Neural progenitor cell (in vitro differentiated cells): ENCODE measurements around the gene TFF2. TPM values are rescaled to one million over a fixed set of nuclear protein-coding genes. Genes with fewer than 3 reads are reported as not detected.

Experiments
- DNase-seq: peaks from one replicate; pipeline ENCODE4 v3.0.0-alpha.2; 2016; ENCODE audit warnings: low spot score
- H2AFZ ChIP-seq: fragments of 200-600 bp; sonication (generic); replicated peaks from 2 replicates; pipeline ENCODE4 v1.6.1; 2016; ENCODE audit warnings: antibody characterized with exemption
- H3F3A ChIP-seq: fragments of 200-600 bp; sonication (generic); 2 replicates; pipeline ENCODE4 v1.6.1; 2016; ENCODE audit warnings: antibody characterized with exemption, low read depth
- H3K27ac ChIP-seq: fragments of 200-600 bp; sonication (generic); 2 replicates; pipeline ENCODE4 v1.5.1; 2016; ENCODE audit warnings: mild to moderate bottlenecking
- H3K27me3 ChIP-seq: fragments of 200-600 bp; sonication (generic); 2 replicates; pipeline ENCODE4 v1.6.1; 2016; ENCODE audit warnings: mild to moderate bottlenecking, moderate library complexity
- H3K36me3 ChIP-seq: fragments of 200-600 bp; sonication (generic); 2 replicates; pipeline ENCODE4 v1.5.1; 2016
- H3K4me1 ChIP-seq: fragments of 200-600 bp; sonication (generic); 2 replicates; pipeline ENCODE4 v1.6.1; 2016; ENCODE audit warnings: mixed run types
- H3K4me2 ChIP-seq: fragments of 200-600 bp; sonication (generic); 2 replicates; pipeline ENCODE4 v1.6.1; 2016
- H3K4me3 ChIP-seq: fragments of 200-600 bp; sonication (generic); 2 replicates; pipeline ENCODE4 v1.5.1; 2016
- H3K79me2 ChIP-seq: fragments of 200-600 bp; sonication (generic); 2 replicates; pipeline ENCODE4 v1.6.1; 2016; ENCODE audit warnings: low read depth
- H3K9ac ChIP-seq: fragments of 200-600 bp; sonication (generic); 2 replicates; pipeline ENCODE4 v1.6.1; 2016
- H3K9me3 ChIP-seq: fragments of 200-600 bp; sonication (generic); 2 replicates; pipeline ENCODE4 v1.5.1; 2016; ENCODE audit warnings: low read depth
- H4K20me1 ChIP-seq: fragments of 200-600 bp; sonication (generic); 2 replicates; pipeline ENCODE4 v1.6.1; 2016; ENCODE audit warnings: low read depth
- H3K27ac Mint-ChIP-seq: 3 replicates; pipeline ENCODE4 v1.8.0; 2021; ENCODE audit warnings: mixed read lengths
- H3K27me3 Mint-ChIP-seq: 2 replicates; pipeline ENCODE4 v1.8.0; 2022; ENCODE audit warnings: low read depth, mild to moderate bottlenecking, inconsistent platforms, moderate library complexity, mixed read lengths; ENCODE audit not compliant: insufficient read depth
- H3K36me3 Mint-ChIP-seq: 3 replicates; pipeline ENCODE4 v1.8.0; 2021; ENCODE audit warnings: mixed read lengths
- H3K4me1 Mint-ChIP-seq: 3 replicates; pipeline ENCODE4 v1.8.0; 2021; ENCODE audit warnings: mixed read lengths
- H3K4me3 Mint-ChIP-seq: 3 replicates; pipeline ENCODE4 v1.8.0; 2021; ENCODE audit warnings: mild to moderate bottlenecking, moderate library complexity, mixed read lengths
- H3K9me3 Mint-ChIP-seq: 3 replicates; pipeline ENCODE4 v1.8.0; 2020; ENCODE audit warnings: mixed read lengths
- EZH2 ChIP-seq: fragments of 200-600 bp; sonication (generic); IDR thresholded peaks from 2 replicates; pipeline ENCODE4 v1.6.1; 2017; ENCODE audit warnings: antibody characterized with exemption, mild to moderate bottlenecking, moderate library complexity
- EZH2phosphoT487 ChIP-seq: fragments of 200-600 bp; sonication (generic); IDR thresholded peaks from 2 replicates; pipeline ENCODE4 v1.6.1; 2017; ENCODE audit warnings: antibody characterized with exemption
- total RNA-seq: library from RNA; depleted of rRNA; stranded (reverse); fragments of >200 nt; gene quantifications from 2 replicates; pipeline ENCODE4 v1.2.3, GENCODE V29; 2015; ENCODE audit warnings: low replicate concordance
- TF ChIP-seq, protein P1 (sequence below): fragments of 200-600 bp; sonication (generic); IDR thresholded peaks from 2 replicates; pipeline ENCODE4 v1.5.1; 2017; ENCODE audit warnings: antibody characterized with exemption, mild to moderate bottlenecking

TFF2 gene
- total RNA-seq, 1 donor from 2014 or later = not detected

DNA sequence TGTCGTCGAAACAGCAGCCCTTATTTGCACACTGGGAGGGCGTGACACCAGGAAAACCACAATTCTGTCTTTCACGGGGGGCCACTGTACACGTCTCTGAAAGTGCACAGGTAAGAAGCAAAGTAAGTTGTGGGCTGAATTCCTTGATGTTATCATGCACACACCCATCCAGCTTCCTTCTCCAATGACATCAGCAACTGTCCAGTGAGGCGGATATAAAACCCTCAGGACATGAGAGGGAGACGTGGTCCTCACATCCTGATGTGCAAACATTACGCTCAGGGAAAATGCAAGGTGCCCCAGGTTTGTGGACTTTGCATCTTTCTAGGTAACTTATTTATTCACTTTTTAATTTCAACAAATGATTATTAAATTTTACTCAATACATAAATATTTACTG lies 12.5 kb upstream of the TFF2 start:
- no peak overlapping the region for H3K27ac Mint-ChIP-seq
- Histone ChIP-seq H3F3A (no peaks in the 10 kb centered on the region), H2AFZ (no peak overlapping the region), H3K27me3 (no peaks in the 10 kb centered on the region), H3K9me3 (no peaks in the 10 kb centered on the region), H3K9ac (no peak overlapping the region), H3K79me2 (no peaks in the 10 kb centered on the region), H3K27ac (no peak overlapping the region), H4K20me1 (no peaks in the 10 kb centered on the region), H3K4me2 (no peak overlapping the region), H3K4me1 (no peaks in the 10 kb centered on the region), H3K4me3 (no peak overlapping the region), H3K36me3 (no peaks in the 10 kb centered on the region)
- H3K36me3 Mint-ChIP-seq = no peaks in the 10 kb centered on the region
- peaks cover 32% of the 10 kb centered on the region for H3K4me1 Mint-ChIP-seq
- no peaks in the 10 kb centered on the region for H3K9me3 Mint-ChIP-seq
- no peak overlapping the region for H3K4me3 Mint-ChIP-seq
- TF ChIP-seq, protein P1, sequence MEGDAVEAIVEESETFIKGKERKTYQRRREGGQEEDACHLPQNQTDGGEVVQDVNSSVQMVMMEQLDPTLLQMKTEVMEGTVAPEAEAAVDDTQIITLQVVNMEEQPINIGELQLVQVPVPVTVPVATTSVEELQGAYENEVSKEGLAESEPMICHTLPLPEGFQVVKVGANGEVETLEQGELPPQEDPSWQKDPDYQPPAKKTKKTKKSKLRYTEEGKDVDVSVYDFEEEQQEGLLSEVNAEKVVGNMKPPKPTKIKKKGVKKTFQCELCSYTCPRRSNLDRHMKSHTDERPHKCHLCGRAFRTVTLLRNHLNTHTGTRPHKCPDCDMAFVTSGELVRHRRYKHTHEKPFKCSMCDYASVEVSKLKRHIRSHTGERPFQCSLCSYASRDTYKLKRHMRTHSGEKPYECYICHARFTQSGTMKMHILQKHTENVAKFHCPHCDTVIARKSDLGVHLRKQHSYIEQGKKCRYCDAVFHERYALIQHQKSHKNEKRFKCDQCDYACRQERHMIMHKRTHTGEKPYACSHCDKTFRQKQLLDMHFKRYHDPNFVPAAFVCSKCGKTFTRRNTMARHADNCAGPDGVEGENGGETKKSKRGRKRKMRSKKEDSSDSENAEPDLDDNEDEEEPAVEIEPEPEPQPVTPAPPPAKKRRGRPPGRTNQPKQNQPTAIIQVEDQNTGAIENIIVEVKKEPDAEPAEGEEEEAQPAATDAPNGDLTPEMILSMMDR = no peak
- no peak for TF ChIP-seq EZH2phosphoT487
- no peak for TF ChIP-seq EZH2
- DNase-seq = no peak
- peaks cover 19% of the 10 kb centered on the region for H3K27me3 Mint-ChIP-seq

DNA sequence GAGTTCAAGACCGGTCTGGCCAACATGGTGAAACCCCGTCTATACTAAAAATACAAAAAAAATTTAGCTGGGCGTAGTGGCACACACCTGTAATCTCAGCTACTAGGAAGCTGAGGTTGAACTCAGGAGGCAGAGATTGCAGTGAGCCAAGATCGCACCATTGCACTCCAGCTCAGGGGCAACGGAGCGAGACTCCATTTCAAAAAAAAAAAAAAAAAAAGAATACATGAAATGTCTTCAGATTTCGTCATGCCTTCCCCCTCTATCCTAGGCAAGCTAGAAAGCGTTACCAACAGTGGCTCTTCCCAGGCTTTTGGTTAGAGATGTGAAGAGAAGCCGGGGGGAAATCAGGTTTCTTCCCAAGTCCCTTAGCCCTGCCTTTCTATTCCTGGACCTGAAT lies 11.9 kb upstream of the TFF2 start:
- H3K27ac Mint-ChIP-seq = no peak overlapping the region
- H3K27me3 Mint-ChIP-seq = peaks cover 16% of the 10 kb centered on the region

DNA sequence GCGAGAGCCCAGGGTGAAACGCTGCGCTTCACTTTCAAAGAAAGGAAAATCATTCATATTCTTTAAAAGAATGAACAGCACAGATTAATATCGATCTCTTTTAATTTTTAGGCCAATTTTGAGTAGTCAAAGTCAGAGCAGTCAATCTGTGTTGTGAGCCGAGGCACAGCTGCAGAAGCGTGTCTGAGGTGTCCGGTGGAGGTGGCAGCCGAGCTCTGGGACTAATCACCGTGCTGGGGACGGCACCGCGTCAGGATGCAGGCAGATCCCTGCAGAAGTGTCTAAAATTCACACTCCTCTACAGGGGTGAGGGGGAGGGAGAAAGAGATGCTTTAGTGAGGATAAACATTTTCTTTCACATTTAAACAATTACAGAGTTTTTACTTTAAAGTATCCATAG lies 11.4 kb upstream of the TFF2 start:
- no peaks in the 10 kb centered on the region for H3K36me3 ChIP-seq
- H3K79me2 ChIP-seq = no peaks in the 10 kb centered on the region
- H3K4me3 ChIP-seq = no peak overlapping the region
- TF ChIP-seq EZH2 = no peak
- TF ChIP-seq, protein P1 = no peak
- no peak for TF ChIP-seq EZH2phosphoT487
- no peak overlapping the region for H3K9ac ChIP-seq
- no peak overlapping the region for H3K27ac ChIP-seq
- H3K4me2 ChIP-seq = no peak overlapping the region
- H3K36me3 Mint-ChIP-seq = no peaks in the 10 kb centered on the region
- H3K27me3 Mint-ChIP-seq = peaks cover 16% of the 10 kb centered on the region
- H3K27me3 ChIP-seq = no peaks in the 10 kb centered on the region
- no peaks in the 10 kb centered on the region for H3K4me1 ChIP-seq
- H2AFZ ChIP-seq = no peak overlapping the region
- H3F3A ChIP-seq = no peaks in the 10 kb centered on the region
- H3K4me3 Mint-ChIP-seq = no peak overlapping the region
- H3K4me1 Mint-ChIP-seq = peaks cover 24% of the 10 kb centered on the region
- DNase-seq = no peak
- H3K27ac Mint-ChIP-seq = peak overlapping the region; percentile 87
- no peaks in the 10 kb centered on the region for H4K20me1 ChIP-seq
- H3K9me3 ChIP-seq = no peaks in the 10 kb centered on the region
- no peaks in the 10 kb centered on the region for H3K9me3 Mint-ChIP-seq

More for the DNA sequence above, 11.9 kb upstream of the TFF2 start:
- Histone ChIP-seq H3K27ac (no peak overlapping the region), H3K4me2 (no peak overlapping the region), H3K79me2 (no peaks in the 10 kb centered on the region), H3K27me3 (no peaks in the 10 kb centered on the region), H3K9me3 (no peaks in the 10 kb centered on the region), H3K9ac (no peak overlapping the region), H3K36me3 (no peaks in the 10 kb centered on the region), H3F3A (no peaks in the 10 kb centered on the region), H3K4me1 (no peaks in the 10 kb centered on the region), H3K4me3 (no peak overlapping the region), H4K20me1 (no peaks in the 10 kb centered on the region), H2AFZ (no peak overlapping the region)
- H3K4me1 Mint-ChIP-seq = peaks cover 27% of the 10 kb centered on the region
- H3K4me3 Mint-ChIP-seq = no peak overlapping the region
- TF ChIP-seq, protein P1 = no peak
- no peak for TF ChIP-seq EZH2phosphoT487
- no peak for TF ChIP-seq EZH2
- H3K9me3 Mint-ChIP-seq = no peaks in the 10 kb centered on the region
- DNase-seq = no peak
- H3K36me3 Mint-ChIP-seq = no peaks in the 10 kb centered on the region

DNA sequence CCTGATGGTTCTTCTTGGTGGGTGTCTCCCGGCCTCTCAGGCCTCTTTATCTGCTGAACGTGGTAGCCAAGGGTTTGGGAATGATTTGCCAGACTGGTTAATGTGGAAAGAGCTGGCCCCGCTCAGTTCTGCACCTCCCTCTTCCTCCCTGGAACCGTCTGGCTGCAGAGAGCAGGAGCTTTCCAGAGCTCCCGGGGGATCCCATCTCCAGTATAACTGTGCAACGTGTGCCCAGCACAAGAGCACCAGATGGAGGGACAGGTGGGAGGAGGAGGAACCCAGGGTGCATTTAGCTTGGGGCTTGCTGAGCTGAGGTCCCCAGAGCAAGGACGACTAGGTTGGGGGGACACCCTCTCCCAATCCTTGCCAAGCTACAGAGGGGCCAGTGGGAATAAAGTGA lies 10.5 kb upstream of the TFF2 start:
- H3K9me3 Mint-ChIP-seq = peaks cover 2% of the 10 kb centered on the region
- no peak overlapping the region for H3K4me3 Mint-ChIP-seq
- DNase-seq = no peak
- Histone ChIP-seq H3K4me3 (no peak overlapping the region), H4K20me1 (no peaks in the 10 kb centered on the region), H3F3A (no peaks in the 10 kb centered on the region), H3K27ac (no peak overlapping the region), H3K9ac (no peak overlapping the region), H3K4me2 (no peak overlapping the region), H3K27me3 (no peaks in the 10 kb centered on the region), H3K9me3 (no peaks in the 10 kb centered on the region), H3K4me1 (no peaks in the 10 kb centered on the region), H3K36me3 (no peaks in the 10 kb centered on the region), H2AFZ (no peak overlapping the region), H3K79me2 (no peaks in the 10 kb centered on the region)
- no peak for TF ChIP-seq EZH2phosphoT487
- TF ChIP-seq, protein P1 = no peak
- TF ChIP-seq EZH2 = no peak
- H3K4me1 Mint-ChIP-seq = peaks cover 21% of the 10 kb centered on the region
- H3K36me3 Mint-ChIP-seq = no peaks in the 10 kb centered on the region
- H3K27ac Mint-ChIP-seq = no peak overlapping the region
- peaks cover 14% of the 10 kb centered on the region for H3K27me3 Mint-ChIP-seq
